ENCODE results near the gene RNF213. TPM values are rescaled to one million over a fixed set of nuclear protein-coding genes. Genes with fewer than 3 reads are reported as not detected.

RNF213 gene
- total RNA-seq, 4 donors from 2014 or later: 57.8 to 197 (median 94.1) TPM

GRCh38 chr17:80221351-80222105 lies 39.1 kb upstream of the RNF213 start:
- DNase-seq (ENCODE audit: low spot score in 2 of 2): no peak
- no peak for TF ChIP-seq CTCF (IDR thresholded peaks at IDR 0.05)
- TF ChIP-seq POLR2AphosphoS5 (IDR thresholded peaks at IDR 0.05): no peak
- no peak for TF ChIP-seq EP300 (IDR thresholded peaks at IDR 0.05)
- TF ChIP-seq POLR2A (IDR thresholded peaks at IDR 0.05): no peak
- no peaks in the 10 kb centered on the region for H3K9me3 ChIP-seq
- no peaks in the 10 kb centered on the region for H3K27me3 ChIP-seq
- peaks cover 18% of the 10 kb centered on the region for H3K36me3 ChIP-seq
- H3K4me3 ChIP-seq: peak overlapping the region; percentile 94
- no peak overlapping the region for H3K27ac ChIP-seq
- 72% methylated on average over 13 of the region's 29 CpGs for WGBS
- H3K4me1 ChIP-seq: peaks cover 27% of the 10 kb centered on the region

- Histone ChIP-seq H3K27ac (no peak overlapping the region), H3K36me3 (peaks cover 19% of the 10 kb centered on the region), H3K9me3 (no peaks in the 10 kb centered on the region), H3K27me3 (no peaks in the 10 kb centered on the region), H3K4me3 (no peak overlapping the region), H3K4me1 (peaks cover 27% of the 10 kb centered on the region)
- WGBS: 91% methylated on average over 18 of the region's 18 CpGs
- DNase-seq (ENCODE audit: low spot score in 2 of 2): no peak
- TF ChIP-seq POLR2AphosphoS5 (IDR thresholded peaks at IDR 0.05): no peak
- TF ChIP-seq EP300 (IDR thresholded peaks at IDR 0.05): no peak
- no peak for TF ChIP-seq CTCF (IDR thresholded peaks at IDR 0.05)
- TF ChIP-seq POLR2A (IDR thresholded peaks at IDR 0.05): no peak
Observed at GRCh38 chr17:80222376-80223141, 38.1 kb upstream of the RNF213 start.

- TF ChIP-seq CTCF (IDR thresholded peaks at IDR 0.05) (no peak), EP300 (IDR thresholded peaks at IDR 0.05) (no peak), POLR2AphosphoS5 (IDR thresholded peaks at IDR 0.05) (no peak), POLR2A (IDR thresholded peaks at IDR 0.05) (no peak)
- H3K4me3 ChIP-seq: no peak overlapping the region
- 90% methylated on average over 15 of the region's 18 CpGs for WGBS
- H3K27me3 ChIP-seq: no peaks in the 10 kb centered on the region
- peaks cover 24% of the 10 kb centered on the region for H3K4me1 ChIP-seq
- H3K9me3 ChIP-seq: no peaks in the 10 kb centered on the region
- peaks cover 21% of the 10 kb centered on the region for H3K36me3 ChIP-seq
- H3K27ac ChIP-seq: no peak overlapping the region
- DNase-seq (ENCODE audit: low spot score in 2 of 2): no peak
Observed at GRCh38 chr17:80223142-80223815, 37.4 kb upstream of the RNF213 start.

- TF ChIP-seq POLR2AphosphoS5 (IDR thresholded peaks at IDR 0.05) (no peak), CTCF (IDR thresholded peaks at IDR 0.05) (no peak), EP300 (IDR thresholded peaks at IDR 0.05) (no peak), POLR2A (IDR thresholded peaks at IDR 0.05) (no peak)
- Histone ChIP-seq H3K27me3 (no peaks in the 10 kb centered on the region), H3K4me3 (no peak overlapping the region), H3K36me3 (peaks cover 28% of the 10 kb centered on the region), H3K4me1 (peaks cover 19% of the 10 kb centered on the region), H3K9me3 (no peaks in the 10 kb centered on the region), H3K27ac (no peak overlapping the region)
- 76% methylated on average over 11 of the region's 11 CpGs for WGBS
- no peak for DNase-seq (ENCODE audit: low spot score in 2 of 2)
Observed at GRCh38 chr17:80223838-80224497, 36.7 kb upstream of the RNF213 start.
